ENCODE measurements around the gene FBXO3. TPM values are rescaled to one million over a fixed set of nuclear protein-coding genes. Genes with fewer than 3 reads are reported as not detected.

Gene FBXO3
- polyA plus RNA-seq, 3 donors, result 17.5 to 25.2 (median 21.4) TPM

- Mint-ChIP-seq H3K27ac (no peak overlapping the region), H3K4me3 (no peak overlapping the region), H3K4me1 (peaks cover 7% of the 10 kb centered on the region), H3K27me3 (ENCODE audit: low read depth in 3 of 3) (peaks cover 9 to 25% (median 14%) of the 10 kb centered on the region in 3 donors), H3K36me3 (no peaks in the 10 kb centered on the region), H3K9me3 (no peaks in the 10 kb centered on the region)
- intact Hi-C loops (cut with micrococcal nuclease), result no loop called here
- H3K4me2 ChIP-seq (replicated peaks; ENCODE audit: extremely low read depth, low read length, poor library complexity, severe bottlenecking), result no peak overlapping the region
- no peaks in the 10 kb centered on the region for H3K4me1 ChIP-seq (ENCODE audit: control insufficient read depth in 1 of 2, insufficient read depth in 2 of 2, low read length in 2 of 2)
- H3K27me3 ChIP-seq (ENCODE audit: control insufficient read depth in 2 of 2, insufficient read depth in 2 of 2, low read length in 2 of 2), result peaks cover 0 to 19% of the 10 kb centered on the region in 2 donors
- H3K79me2 ChIP-seq (ENCODE audit: insufficient read depth, low read length), result no peaks in the 10 kb centered on the region
- 80% methylated on average over 16 of the region's 16 CpGs for WGBS (ENCODE audit: insufficient coverage)
- no peak for TF ChIP-seq CTCF (IDR thresholded peaks at IDR 0.05)
- H3K9ac ChIP-seq (ENCODE audit: insufficient read depth, low read length, poor library complexity, severe bottlenecking), result no peak overlapping the region
- H2AFZ ChIP-seq (ENCODE audit: insufficient read depth, low read depth, low read length, poor library complexity, severe bottlenecking), result no peak overlapping the region
- no peak overlapping the region for H3K27ac ChIP-seq (ENCODE audit: low read depth in 1 of 2, low read length in 2 of 2)
- no peaks in the 10 kb centered on the region for H4K20me1 ChIP-seq (ENCODE audit: insufficient read depth, low read length)
- DNase-seq, result no peak
- H3K36me3 ChIP-seq (replicated peaks in 1 of 2; ENCODE audit: control insufficient read depth in 1 of 2, insufficient read depth in 2 of 2, low read length in 2 of 2), result no peaks in the 10 kb centered on the region
- no peaks in the 10 kb centered on the region for H3K9me3 ChIP-seq (replicated peaks in 1 of 2; ENCODE audit: control insufficient read depth in 1 of 2, insufficient read depth in 1 of 2, low read length in 2 of 2)
- H3K4me3 ChIP-seq (replicated peaks in 1 of 3; ENCODE audit: low read depth in 2 of 3, low read length in 3 of 3), result no peak overlapping the region
Measured at GRCh38 chr11:33819278-33820035, 45.1 kb upstream of the FBXO3 start.

- Histone ChIP-seq H3K9me3 (replicated peaks in 1 of 2; ENCODE audit: control insufficient read depth in 1 of 2, insufficient read depth in 1 of 2, low read length in 2 of 2) (no peaks in the 10 kb centered on the region), H3K4me3 (replicated peaks in 1 of 3; ENCODE audit: low read depth in 2 of 3, low read length in 3 of 3) (no peak overlapping the region), H3K27ac (ENCODE audit: low read depth in 1 of 2, low read length in 2 of 2) (no peak overlapping the region), H3K79me2 (ENCODE audit: insufficient read depth, low read length) (no peaks in the 10 kb centered on the region), H3K9ac (ENCODE audit: insufficient read depth, low read length, poor library complexity, severe bottlenecking) (no peak overlapping the region), H2AFZ (ENCODE audit: insufficient read depth, low read depth, low read length, poor library complexity, severe bottlenecking) (no peak overlapping the region), H3K27me3 (ENCODE audit: control insufficient read depth in 2 of 2, insufficient read depth in 2 of 2, low read length in 2 of 2) (peaks cover 9 to 20% of the 10 kb centered on the region in 2 donors), H3K36me3 (replicated peaks in 1 of 2; ENCODE audit: control insufficient read depth in 1 of 2, insufficient read depth in 2 of 2, low read length in 2 of 2) (no peaks in the 10 kb centered on the region), H3K4me2 (replicated peaks; ENCODE audit: extremely low read depth, low read length, poor library complexity, severe bottlenecking) (no peak overlapping the region), H3K4me1 (ENCODE audit: control insufficient read depth in 1 of 2, insufficient read depth in 2 of 2, low read length in 2 of 2) (no peaks in the 10 kb centered on the region), H4K20me1 (ENCODE audit: insufficient read depth, low read length) (no peaks in the 10 kb centered on the region)
- no peaks in the 10 kb centered on the region for H3K9me3 Mint-ChIP-seq
- 46% methylated on average over 8 of the region's 12 CpGs for WGBS (ENCODE audit: insufficient coverage)
- intact Hi-C loops (cut with micrococcal nuclease), result loop anchor here in 1 of 2 donors (5.0 kb wide), 1 partner anchor 179 kb away; no protein-coding TSS in a partner anchor
- peaks cover 2% of the 10 kb centered on the region for H3K4me1 Mint-ChIP-seq
- no peaks in the 10 kb centered on the region for H3K36me3 Mint-ChIP-seq
- H3K27ac Mint-ChIP-seq, result no peak overlapping the region
- H3K27me3 Mint-ChIP-seq (ENCODE audit: low read depth in 3 of 3), result peaks cover 12 to 25% (median 14%) of the 10 kb centered on the region in 3 donors
- H3K4me3 Mint-ChIP-seq, result no peak overlapping the region
- peak; percentile 69 to 75 (median 75) for DNase-seq
- TF ChIP-seq CTCF (IDR thresholded peaks at IDR 0.05), result peak; percentile 91
Measured at GRCh38 chr11:33808228-33808828, 34.0 kb upstream of the FBXO3 start.
